Measurements from ENCODE around the gene DLG2. TPM values are rescaled to one million over a fixed set of nuclear protein-coding genes. Genes with fewer than 3 reads are reported as not detected.
A peak's percentile ranks its signal among the peaks of the same experiment; 100 is the strongest.

DLG2 gene
- total RNA-seq, 1 donor from 2014 or later: 0.17 TPM

GRCh38 chr11:84408946-84409411, 1218.2 kb downstream of the DLG2 start:
- peak; percentile 31 for DNase-seq (ENCODE audit: low read depth)
- TF ChIP-seq, protein P1, sequence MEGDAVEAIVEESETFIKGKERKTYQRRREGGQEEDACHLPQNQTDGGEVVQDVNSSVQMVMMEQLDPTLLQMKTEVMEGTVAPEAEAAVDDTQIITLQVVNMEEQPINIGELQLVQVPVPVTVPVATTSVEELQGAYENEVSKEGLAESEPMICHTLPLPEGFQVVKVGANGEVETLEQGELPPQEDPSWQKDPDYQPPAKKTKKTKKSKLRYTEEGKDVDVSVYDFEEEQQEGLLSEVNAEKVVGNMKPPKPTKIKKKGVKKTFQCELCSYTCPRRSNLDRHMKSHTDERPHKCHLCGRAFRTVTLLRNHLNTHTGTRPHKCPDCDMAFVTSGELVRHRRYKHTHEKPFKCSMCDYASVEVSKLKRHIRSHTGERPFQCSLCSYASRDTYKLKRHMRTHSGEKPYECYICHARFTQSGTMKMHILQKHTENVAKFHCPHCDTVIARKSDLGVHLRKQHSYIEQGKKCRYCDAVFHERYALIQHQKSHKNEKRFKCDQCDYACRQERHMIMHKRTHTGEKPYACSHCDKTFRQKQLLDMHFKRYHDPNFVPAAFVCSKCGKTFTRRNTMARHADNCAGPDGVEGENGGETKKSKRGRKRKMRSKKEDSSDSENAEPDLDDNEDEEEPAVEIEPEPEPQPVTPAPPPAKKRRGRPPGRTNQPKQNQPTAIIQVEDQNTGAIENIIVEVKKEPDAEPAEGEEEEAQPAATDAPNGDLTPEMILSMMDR (conservative IDR thresholded peaks at IDR 0.05; ENCODE audit: low read depth, low read length): no peak
- H3K4me3 ChIP-seq (ENCODE audit: low read depth, low read length): no peak overlapping the region

GRCh38 chr11:84407091-84407490, 1220.1 kb downstream of the DLG2 start:
- TF ChIP-seq, protein P1 (conservative IDR thresholded peaks at IDR 0.05; ENCODE audit: low read depth, low read length): no peak
- DNase-seq (ENCODE audit: low read depth): no peak
- H3K4me3 ChIP-seq (ENCODE audit: low read depth, low read length): no peak overlapping the region

- TF ChIP-seq, protein P1 (conservative IDR thresholded peaks at IDR 0.05; ENCODE audit: low read depth, low read length): peak; percentile 78
- peak; percentile 3 for DNase-seq (ENCODE audit: low read depth)
- H3K4me3 ChIP-seq (ENCODE audit: low read depth, low read length): no peak overlapping the region
These were observed 1229.0 kb downstream of the DLG2 start for GRCh38 chr11:84398017-84398626.

- TF ChIP-seq, protein P1 (conservative IDR thresholded peaks at IDR 0.05; ENCODE audit: low read depth, low read length): no peak
- no peak for DNase-seq (ENCODE audit: low read depth)
- H3K4me3 ChIP-seq (ENCODE audit: low read depth, low read length): no peak overlapping the region
These were observed 1230.6 kb downstream of the DLG2 start for GRCh38 chr11:84396521-84396920.

GRCh38 chr11:84390441-84391078, 1236.6 kb downstream of the DLG2 start:
- DNase-seq (ENCODE audit: low read depth): peak; percentile 39
- H3K4me3 ChIP-seq (ENCODE audit: low read depth, low read length): no peak overlapping the region
- TF ChIP-seq, protein P1 (conservative IDR thresholded peaks at IDR 0.05; ENCODE audit: low read depth, low read length): peak; percentile 39

GRCh38 chr11:84389696-84390095, 1237.4 kb downstream of the DLG2 start:
- DNase-seq (ENCODE audit: low read depth): no peak
- TF ChIP-seq, protein P1 (conservative IDR thresholded peaks at IDR 0.05; ENCODE audit: low read depth, low read length): no peak
- no peak overlapping the region for H3K4me3 ChIP-seq (ENCODE audit: low read depth, low read length)

Measured in epithelial cell of proximal tubule (primary cell).